ENCODE data around the gene UBXN7.
A peak's percentile ranks its signal among the peaks of the same experiment; 100 is the strongest.
"Not testable (repeated sequence)": the region's sequence is repeated elsewhere in the genome, so short reads cannot be mapped to it uniquely, and the experiment has no call there.

The UBXN7 gene, protein sequence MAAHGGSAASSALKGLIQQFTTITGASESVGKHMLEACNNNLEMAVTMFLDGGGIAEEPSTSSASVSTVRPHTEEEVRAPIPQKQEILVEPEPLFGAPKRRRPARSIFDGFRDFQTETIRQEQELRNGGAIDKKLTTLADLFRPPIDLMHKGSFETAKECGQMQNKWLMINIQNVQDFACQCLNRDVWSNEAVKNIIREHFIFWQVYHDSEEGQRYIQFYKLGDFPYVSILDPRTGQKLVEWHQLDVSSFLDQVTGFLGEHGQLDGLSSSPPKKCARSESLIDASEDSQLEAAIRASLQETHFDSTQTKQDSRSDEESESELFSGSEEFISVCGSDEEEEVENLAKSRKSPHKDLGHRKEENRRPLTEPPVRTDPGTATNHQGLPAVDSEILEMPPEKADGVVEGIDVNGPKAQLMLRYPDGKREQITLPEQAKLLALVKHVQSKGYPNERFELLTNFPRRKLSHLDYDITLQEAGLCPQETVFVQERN

DNA sequence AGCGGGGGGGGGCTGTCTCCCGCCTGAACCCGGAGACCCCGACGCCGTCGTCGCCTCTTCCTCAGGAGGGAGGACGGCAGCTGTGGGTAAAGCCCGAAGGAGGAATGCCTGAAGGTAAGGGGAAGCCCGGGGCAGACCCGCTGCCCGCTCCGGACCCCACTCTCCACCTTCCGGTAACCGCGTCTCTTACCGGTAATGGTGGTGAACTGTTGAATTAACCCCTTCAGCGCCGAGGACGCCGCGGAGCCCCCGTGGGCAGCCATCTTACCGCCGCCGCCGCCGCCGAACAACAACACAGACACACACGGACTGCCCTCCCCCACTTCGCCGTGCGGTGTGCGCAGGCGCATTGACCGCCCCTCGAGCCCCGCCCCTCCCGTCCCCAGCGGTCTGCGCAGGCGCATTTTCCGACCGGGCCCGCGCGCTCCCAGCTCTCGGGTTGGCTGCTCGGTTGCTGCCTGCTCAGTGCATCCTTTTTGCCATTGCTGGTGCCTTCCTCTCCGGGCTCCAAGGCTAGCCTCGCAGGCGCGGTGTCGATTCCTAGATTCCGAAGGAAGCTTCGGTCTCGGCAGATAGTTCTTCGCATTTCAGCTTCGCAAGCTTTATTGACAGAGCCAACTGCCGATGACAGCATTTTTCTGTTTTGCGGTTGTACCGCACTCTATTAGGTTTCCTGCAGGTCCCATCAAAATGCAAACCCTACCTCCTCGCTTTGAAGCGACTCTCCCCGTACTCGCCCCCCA is at the start of gene UBXN7:
UBXN7 (minus strand) TSS at position 291 of the 743 bp plus-strand sequence; CDS start at position 263, 28 bp downstream.
- peak; percentile 96 for DNase-seq

DNA sequence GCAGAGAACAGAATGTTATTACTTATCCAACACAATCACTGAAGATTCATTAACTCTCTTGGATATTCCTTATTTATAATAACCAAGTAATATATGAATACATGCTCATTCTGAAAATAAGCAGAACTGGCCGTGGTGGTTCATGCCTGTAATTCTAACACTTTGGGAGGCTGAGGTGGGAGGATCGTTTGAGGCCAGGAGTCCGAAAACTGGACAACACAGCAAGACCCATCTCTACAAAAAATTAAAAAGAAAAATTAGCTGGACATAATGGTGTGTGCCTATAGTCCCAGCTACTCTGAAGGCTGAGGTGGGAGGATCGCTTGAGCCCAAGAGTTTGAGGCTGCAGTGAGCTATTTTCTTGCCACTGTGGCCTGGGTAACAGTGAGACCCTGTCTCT is 45.5 kb upstream of the UBXN7 start:
- DNase-seq = no peak

DNA sequence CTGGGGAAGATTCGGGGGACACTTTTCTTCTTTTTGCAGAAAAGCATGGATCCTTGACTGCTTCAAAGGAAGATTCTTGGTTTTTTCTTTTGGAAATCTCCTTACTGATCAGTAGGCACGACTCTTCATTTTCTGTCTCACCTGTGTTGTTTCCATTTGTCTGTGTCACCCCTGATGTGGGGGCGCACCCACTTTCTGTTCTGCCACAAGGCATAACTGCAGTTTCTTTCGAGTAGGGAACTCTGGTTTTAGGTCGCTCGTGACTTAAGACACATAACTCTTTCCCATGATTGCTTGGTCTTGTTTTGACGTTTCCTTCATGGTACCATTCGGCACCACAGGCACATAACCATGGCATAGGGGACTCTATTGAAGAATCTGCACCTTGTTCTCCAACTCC is 40.1 kb upstream of the UBXN7 start:
- no peak for DNase-seq

DNA sequence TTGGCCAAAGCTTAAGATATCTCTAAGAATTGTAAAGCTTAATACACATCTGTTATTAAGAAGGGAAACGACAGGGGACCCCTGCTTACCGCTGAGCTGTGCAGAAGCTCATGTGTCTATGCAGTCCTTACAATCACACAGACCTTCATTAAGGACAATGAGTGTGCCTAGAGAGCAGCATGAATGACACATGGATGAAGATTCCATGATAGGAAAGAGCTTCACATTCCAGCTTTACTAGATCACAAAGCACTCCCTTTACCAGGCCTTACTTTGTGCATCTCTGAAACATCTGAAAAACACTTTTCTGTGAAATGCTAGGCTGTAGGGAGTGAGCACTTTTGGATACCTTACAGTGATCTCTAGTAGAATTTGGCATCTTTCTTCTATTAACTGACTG is 39.3 kb upstream of the UBXN7 start:
- no peak for DNase-seq

DNA sequence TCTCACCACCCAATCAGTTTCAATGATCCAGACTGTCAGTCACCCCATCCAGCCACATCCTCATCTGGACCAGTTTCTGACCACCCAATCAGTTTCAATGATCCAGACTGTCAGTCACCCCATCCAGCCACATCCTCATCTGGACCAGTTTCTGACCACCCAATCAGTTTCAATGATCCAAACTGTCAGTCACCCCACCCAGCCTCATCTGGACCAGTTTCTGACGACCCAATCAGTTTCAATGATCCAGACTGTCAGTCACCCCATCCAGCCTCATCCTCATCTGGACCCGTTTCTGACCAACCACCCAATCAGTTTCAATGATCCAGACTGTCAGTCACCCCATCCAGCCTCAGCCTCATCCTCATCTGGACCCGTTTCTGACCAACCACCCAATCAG is 38.0 kb upstream of the UBXN7 start:
- not testable (repeated sequence) for DNase-seq

DNA sequence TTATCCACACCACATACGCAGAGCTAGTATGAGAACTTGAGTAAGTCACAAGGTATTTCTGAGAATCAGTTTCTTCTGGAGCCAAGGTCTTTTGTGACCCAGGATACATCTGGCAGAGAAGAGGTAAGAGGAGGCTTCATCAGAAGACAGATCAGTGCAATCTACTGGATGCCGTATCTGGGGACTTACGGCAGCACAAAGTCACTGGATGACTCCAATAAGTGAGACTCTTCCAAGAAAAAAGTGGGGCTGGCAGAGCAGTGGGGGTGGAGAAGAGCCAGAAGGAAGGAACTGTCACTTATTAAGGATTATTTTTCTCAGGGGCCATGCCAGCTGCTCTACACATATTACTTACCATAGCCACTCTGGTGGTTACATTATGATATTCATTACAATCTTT is 31.6 kb upstream of the UBXN7 start:
- DNase-seq = peak; percentile 8

DNA sequence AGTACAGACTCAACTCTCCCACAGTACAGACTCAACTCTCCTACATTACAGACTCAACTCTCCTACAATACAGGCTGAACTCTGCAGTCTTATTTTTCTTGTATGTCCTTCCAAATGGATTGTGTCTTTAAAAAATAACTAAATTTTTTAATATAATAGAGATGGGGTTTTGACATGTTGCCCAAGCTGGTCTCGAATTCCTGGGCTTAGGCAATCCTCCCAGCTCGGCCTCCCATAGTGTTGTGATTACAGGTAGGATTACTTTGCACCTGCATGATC is 31.2 kb upstream of the UBXN7 start:
- no peak for DNase-seq

DNA sequence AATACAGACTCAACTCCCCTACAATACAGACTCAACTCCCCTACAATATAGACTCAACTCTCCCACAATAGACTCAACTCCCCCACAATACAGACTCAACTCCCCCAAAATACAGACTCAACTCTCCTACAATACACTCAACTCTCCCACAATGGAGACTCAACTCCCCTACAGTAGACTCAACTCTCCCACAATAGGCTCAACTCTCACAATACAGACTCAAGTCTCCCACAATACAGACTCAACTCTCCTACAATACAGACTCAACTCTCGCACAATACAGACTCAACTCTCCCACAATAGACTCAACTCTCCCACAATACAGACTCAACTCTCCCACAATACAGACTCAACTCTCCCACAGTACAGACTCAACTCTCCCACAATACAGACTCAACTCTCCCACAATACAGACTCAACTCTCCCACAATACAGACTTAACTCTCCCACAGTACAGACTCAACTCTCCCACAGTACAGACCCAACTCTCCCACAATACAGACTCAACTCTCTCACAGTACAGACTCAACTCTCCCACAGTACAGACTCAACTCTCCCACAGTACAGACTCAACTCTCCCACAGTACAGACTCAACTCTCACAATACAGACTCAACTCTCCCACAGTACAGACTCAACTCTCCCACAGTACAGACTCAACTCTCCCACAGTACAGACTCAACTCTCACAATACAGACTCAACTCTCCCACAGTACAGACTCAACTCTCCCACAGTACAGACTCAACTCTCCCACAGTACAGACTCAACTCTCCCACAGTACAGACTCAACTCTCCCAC is 30.7 kb upstream of the UBXN7 start:
- not testable (repeated sequence) for DNase-seq

DNA sequence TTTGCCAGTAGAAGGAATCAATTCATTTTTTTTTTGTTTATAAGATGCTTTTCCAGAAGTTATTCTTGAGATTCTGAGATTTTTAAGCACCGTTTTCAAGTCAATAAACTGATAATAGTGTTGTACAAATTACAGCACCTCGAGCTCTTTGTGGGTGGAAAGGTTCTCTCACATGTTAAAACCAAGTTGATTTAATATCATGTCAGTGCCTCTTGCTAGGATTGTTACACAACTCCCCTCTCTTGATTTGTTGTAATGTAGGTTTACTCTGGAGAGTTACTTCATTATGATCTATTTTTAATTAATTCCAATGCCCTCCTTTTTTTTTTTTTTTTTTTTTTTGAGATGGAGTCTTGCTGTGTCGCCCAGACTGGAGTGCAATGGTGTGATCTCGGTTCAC is 25.8 kb upstream of the UBXN7 start:
- no peak for DNase-seq

DNA sequence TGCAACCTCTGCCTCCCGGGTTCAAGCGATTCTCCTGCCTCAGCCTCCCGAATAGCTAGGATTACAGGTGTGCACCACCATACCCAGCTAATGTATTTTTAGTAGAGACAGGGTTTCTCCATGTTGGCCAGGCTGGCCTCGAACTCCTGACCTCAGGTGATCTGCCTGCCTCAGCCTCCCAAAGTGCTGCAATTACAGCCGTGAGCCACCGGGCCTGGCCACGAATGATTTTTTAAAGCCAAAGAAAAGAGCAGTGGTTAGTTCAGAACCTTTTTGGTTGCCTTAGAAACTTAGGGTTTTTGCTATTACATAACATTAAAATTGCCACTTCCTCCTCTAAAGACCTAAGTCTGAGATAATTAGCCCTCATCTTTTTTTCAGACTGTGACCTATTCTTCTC is 25.2 kb upstream of the UBXN7 start:
- not testable (repeated sequence) for DNase-seq

DNA sequence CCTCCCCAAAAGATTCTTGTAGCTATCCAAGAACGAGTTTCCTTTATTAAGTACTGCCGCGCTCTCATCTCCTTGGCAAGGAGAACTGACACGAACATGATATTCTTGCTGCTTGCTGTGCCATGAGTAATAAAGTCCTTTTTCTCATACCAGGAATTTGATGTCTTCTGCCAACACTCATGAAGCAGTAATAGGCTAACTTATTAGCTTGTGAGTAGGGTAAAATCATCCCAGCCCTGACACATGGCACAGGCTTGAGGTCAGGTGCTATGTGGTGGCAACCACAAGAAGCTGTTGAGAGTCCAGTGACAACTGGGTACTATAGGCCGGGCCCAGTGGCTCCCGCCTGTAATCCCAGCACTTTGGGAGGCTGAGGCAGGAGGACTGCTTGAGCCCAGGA is 22.7 kb upstream of the UBXN7 start:
- DNase-seq = no peak

DNA sequence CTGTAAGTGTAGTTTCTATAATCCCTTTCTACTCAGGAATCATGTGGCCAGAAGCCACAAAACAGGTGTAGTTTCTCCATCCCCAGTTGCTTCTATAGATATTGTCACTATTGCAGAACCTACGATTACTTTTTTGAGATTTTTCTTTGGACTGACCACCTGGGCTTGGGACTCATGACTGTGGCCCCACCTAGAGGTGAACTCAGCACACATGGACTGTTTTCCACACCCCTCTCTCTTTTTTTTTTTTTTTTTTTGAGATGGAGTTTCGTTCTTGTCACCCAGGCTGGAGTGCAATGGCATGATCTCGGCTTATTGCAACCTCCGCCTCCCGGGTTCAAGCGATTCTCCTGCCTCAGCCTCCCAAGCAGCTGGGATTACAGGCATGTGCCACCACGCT is 13.2 kb upstream of the UBXN7 start:
- DNase-seq = not testable (repeated sequence)

DNA sequence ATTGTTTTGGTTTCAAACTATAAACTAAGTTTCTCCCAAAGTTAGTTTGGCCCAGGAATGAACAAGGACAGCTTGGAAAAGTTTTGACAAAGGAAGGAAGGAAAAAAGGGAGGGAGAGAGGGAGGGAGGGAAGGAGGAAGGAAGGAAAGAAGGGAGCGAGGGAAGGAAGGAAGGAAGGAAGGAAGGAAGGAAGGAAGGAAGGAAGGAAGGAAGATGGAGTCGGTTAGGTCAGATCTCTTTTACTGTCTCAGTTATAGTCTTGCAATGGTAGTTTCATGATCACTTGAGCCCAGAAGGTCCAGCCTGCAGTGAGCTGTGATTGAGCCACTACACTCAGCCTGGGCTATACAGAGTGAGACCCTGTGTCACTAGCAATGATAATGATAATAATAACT is 12.3 kb upstream of the UBXN7 start:
- DNase-seq = no peak

DNA sequence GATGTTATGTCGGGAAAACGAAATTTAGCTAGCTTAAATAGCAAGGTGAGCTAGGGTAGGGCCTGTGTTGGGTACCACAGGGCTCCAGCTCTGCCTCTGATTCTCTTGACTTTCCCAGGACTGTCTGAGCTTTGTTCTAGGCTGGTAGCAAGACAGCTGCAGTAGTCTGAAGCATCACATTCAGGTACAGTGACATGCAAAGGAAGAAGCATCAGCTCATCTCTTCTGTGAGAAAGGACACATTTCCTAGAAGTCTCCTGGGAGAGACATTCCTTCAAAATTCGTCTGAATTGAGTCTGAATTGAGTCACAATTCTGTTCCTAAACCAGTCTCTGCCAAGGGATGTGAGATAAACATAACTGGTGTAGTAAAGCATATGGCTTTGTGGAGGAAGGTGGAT is 8.5 kb upstream of the UBXN7 start:
- no peak for DNase-seq

DNA sequence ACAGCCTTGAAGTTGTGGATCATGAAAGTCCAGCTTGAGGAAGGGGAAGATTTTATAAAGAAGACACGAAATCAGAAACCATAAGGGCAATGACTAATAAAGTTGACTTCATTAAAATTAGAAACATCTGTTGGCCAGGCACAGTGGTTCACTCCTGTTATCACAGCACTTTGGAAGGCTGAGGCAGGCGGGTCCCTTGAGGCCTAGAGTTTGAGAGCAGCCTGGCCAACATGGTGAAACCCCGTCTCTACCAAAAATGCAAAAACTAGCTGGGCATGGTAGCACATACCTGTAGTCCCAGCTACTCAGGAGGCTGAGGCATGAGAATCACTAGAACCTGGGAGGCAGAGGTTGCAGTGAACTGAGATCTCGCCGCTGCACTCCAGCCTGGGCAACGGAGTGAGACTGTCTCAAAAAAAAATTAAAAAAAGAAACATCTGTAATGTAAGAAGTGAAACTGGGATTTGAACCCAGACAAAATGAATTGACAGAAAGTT is 7.9 kb upstream of the UBXN7 start:
- no peak for DNase-seq

DNA sequence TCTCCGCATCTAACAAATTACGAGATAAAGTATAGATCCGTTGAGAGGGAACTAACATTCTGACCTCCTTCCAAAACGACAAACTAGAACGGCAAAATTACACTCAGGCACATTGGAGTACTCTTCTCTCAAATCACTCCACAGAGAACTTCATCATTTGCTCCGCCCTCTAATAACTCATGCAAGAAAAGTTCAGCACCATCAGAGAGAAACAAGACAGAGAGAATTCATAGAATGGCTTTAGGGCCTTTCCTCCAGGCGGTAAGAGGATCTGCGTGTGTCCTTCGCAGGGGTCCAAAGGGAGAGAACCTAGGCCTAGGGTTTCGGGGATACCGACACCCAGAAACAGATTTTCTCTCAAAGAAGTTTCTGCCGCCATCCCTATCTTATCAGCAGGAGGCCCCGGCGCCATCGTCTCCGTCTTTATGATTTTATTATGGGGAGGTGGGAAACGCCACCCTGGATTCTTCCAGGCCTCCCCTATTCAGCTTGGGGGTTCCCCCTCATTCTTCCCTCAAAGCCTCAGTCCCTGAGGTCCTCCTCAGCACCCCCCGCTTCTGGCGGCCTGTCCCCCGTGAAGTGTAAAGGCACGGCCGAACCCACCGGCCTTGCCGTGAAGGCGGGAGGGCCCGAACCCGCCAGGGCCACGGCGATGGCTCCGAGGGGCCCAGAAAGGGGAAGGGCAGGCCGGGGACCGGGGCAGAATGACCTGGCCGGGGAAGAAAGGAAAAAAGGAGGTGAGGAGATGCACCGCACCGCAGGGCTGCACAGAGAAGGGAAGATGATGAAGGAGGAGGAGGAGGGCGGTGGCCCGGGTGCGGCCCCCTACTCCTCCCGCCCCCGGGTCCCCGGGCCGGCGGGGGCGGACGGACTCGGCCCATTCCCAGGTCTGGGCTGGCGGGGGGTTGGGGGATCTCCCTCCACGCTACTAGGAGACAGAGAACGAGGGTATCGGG is 768 bp downstream of the UBXN7 start:
- peak; percentile 62 for DNase-seq

DNA sequence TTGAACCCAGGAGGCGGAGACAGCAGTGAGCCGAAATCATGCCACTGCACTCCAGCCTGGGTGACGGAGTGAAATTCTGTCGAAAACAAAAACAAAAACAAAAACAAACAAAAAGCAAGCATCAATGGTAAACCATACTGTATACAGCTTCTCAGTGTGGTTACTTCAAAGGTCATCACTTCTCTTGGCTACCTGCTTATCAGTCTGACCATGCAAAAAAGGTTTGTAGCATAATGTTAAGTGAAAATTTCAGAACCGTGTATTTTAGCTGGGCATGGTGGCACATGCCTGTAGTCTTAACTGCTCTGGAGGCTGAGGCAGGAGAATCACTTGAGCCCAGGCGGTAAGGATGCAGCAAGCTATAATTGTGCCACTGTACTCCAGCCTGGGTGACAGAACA is 4.2 kb downstream of the UBXN7 start:
- DNase-seq = no peak

DNA sequence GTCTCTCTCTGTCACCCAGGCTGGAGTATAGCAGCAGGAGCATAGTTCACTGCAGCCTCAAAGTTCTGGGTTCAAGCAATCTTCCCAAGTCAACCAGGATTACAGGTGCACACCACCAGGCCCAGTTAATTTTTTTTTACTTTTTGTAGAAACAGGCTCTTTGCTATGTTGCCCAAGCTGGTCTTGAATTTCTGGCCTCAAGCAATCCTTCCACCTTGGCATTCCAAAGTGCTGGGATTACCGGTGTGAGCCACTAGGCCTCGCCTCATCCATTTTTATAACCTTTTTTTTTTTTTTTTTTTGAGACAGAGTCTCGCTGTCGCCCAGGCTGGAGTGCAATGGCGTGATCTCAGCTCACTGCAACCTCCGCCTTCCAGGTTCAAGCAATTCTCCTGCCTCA is 7.8 kb downstream of the UBXN7 start:
- not testable (repeated sequence) for DNase-seq

DNA sequence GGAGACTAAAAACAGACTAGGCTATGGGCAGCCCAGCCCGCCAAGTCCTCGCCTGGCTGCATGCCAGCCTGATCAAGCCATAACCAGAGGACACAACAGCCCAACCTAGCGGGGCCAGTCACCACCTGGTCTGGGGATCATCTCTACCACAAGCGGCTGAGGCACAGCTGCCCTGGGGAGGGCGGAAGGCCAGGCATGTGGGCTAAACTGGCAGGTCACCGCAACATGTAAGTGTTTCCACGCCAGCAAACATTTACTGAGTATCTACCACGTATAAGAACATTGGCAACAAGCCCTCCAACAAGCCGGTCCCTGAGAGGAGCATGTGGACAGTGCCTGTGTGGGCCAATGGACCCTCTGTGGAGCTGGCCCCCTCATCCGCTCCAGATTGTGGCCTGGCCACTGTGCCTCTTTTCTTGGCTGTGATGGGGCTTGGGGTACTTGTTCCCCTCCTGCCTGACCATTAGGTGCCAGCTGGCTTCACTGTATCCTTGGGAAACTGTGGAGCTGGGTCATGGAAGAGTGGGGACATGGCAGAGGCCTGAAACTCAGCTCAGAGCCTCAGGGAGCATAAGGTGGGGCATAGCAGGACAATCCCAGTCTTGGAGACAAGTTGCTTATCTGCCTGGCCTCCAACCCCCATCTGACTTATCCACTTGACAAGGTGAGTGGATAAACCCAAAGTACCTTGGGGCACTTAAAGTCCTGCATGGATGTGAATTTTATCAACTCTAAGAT is 9.0 kb downstream of the UBXN7 start:
- DNase-seq = peak; percentile 7

DNA sequence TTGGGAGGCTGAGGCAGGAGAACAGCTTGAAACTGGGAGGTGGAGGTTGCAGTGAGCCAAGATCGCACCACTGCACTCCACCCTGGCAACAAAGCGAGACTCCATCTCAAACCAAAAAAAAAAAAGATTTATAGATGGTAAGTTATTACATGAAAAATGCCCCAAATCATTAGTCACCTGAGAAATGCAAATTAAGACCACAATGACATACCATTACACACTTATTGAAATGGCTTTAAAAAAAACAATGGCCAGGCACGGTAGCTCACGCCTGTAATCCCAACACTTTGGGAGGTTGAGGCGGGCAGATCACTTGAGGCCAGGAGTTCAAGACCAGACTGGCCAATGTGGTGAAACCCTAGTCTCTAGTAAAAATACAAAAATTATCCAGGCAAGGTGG is 10.6 kb downstream of the UBXN7 start:
- not testable (repeated sequence) for DNase-seq

DNA sequence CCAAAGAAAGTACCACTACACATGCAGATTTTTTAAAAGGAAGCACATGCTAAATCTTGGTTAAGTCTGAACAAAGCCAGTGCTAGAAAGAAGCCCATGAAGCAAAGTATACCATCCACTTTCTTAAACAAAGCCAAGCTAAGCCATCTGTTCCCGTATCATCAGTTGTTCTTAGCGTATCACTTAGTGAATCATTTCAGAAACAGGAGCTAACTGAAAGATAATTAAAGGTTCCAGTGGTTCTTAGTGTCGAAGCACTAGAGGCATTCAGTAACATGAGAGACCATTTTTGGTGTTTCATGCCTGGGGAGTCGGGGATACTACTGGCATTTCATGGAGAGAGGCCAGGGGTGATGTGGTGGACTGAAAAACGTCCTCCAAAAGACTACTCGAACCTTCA is 12.8 kb downstream of the UBXN7 start:
- no peak for DNase-seq

DNA sequence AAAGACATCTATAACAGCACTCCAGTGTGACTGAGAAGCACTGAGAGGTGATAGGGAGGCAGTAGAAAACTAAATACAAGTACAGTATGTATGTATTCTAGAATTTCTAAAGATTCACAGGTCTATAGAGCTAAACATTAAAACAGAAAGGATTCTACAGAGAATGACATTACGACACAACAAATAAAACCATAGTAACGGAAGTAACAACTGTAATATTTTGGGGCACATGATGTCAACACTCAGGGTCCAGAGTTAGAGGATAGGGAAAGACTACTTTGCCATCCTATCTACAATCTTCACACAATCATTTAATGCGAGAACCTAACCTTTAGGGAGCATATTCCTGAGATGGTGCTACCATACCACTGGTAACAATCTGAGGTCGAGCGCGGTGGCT is 13.6 kb downstream of the UBXN7 start:
- no peak for DNase-seq

Data from NCI-H2171 treated with DMSO at 0.1 percent for 48 hours (cell line).